Measurements from ENCODE around the gene PRDX2.

PRDX2 gene

GRCh38 chr19:12792051-12792852 lies 9.3 kb downstream of the PRDX2 start:
- peak; percentile 57 to 65 for DNase-seq (ENCODE audit: low read depth in 2 of 2)

GRCh38 chr19:12791345-12792050 lies 10.1 kb downstream of the PRDX2 start, which contains the start of gene JUNB:
JUNB (plus strand) TSS chr19:12791486; CDS start chr19:12791772, 286 bp downstream.
- DNase-seq (ENCODE audit: low read depth in 2 of 2), result peak; percentile 92 to 94

- DNase-seq (ENCODE audit: low read depth in 2 of 2), result no peak
These were observed 10.8 kb downstream of the PRDX2 start for GRCh38 chr19:12790628-12791344.

GRCh38 chr19:12789904-12790619 lies 11.5 kb downstream of the PRDX2 start:
- peak; percentile 73 to 92 for DNase-seq (ENCODE audit: low read depth in 2 of 2)

- DNase-seq (ENCODE audit: low read depth in 2 of 2), result no peak
These were observed 12.3 kb downstream of the PRDX2 start for GRCh38 chr19:12789098-12789903.

- peak in 1 of 2 experiments; percentile 40 for DNase-seq (ENCODE audit: low read depth in 2 of 2)
These were observed 12.9 kb downstream of the PRDX2 start for GRCh38 chr19:12788682-12789097.

GRCh38 chr19:12788042-12788681 lies 13.4 kb downstream of the PRDX2 start:
- no peak for DNase-seq (ENCODE audit: low read depth in 2 of 2)

- no peak for DNase-seq (ENCODE audit: low read depth in 2 of 2)
These were observed 14.1 kb downstream of the PRDX2 start for GRCh38 chr19:12787458-12787857.

GRCh38 chr19:12786952-12787351 lies 14.6 kb downstream of the PRDX2 start:
- DNase-seq (ENCODE audit: low read depth in 2 of 2), result no peak

GRCh38 chr19:12786141-12786870 lies 15.3 kb downstream of the PRDX2 start:
- DNase-seq (ENCODE audit: low read depth in 2 of 2), result no peak

- DNase-seq (ENCODE audit: low read depth in 2 of 2), result no peak
These were observed 16.1 kb downstream of the PRDX2 start for GRCh38 chr19:12785431-12786031.

- no peak for DNase-seq (ENCODE audit: low read depth in 2 of 2)
These were observed 16.6 kb downstream of the PRDX2 start for GRCh38 chr19:12784871-12785430.

GRCh38 chr19:12784394-12784870 lies 17.2 kb downstream of the PRDX2 start:
- no peak for DNase-seq (ENCODE audit: low read depth in 2 of 2)

GRCh38 chr19:12783849-12784393 lies 17.7 kb downstream of the PRDX2 start:
- no peak for DNase-seq (ENCODE audit: low read depth in 2 of 2)

GRCh38 chr19:12783291-12783848 lies 18.2 kb downstream of the PRDX2 start:
- peak in 1 of 2 experiments; percentile 55 for DNase-seq (ENCODE audit: low read depth in 2 of 2)

GRCh38 chr19:12782424-12783290 lies 18.9 kb downstream of the PRDX2 start:
- peak; percentile 75 to 89 for DNase-seq (ENCODE audit: low read depth in 2 of 2)

GRCh38 chr19:12782174-12782423 lies 19.5 kb downstream of the PRDX2 start:
- no peak for DNase-seq (ENCODE audit: low read depth in 2 of 2)

Measured in stimulated activated CD4-positive, alpha-beta T cell treated with anti-CD3 and anti-CD28 coated beads, Interleukin-12 subunit alpha, Interleukin-12 subunit beta, amount 100 ng/mL, for 24 hours (primary cell).